AG09309 (cell line): ENCODE results near the gene CLDN16.

Experiments
- DNase-seq: peaks from one replicate; pipeline ENCODE4 v3.0.0-alpha.2; 2010; ENCODE audit warnings: low read depth
- H3K4me3 ChIP-seq: 2 replicates; pipeline ENCODE4 v1.5.1; 2011; ENCODE audit warnings: mild to moderate bottlenecking, low read depth, low read length, moderate library complexity; ENCODE audit not compliant: control insufficient read depth
- CTCF ChIP-seq: IDR thresholded peaks from 2 replicates; pipeline ENCODE4 v1.5.1; 2011; ENCODE audit warnings: mild to moderate bottlenecking, low read depth, low read length, inconsistent platforms; ENCODE audit not compliant: insufficient read depth, control insufficient read depth; ENCODE audit errors: missing control alignments

CLDN16 gene

GRCh38 chr3:190362258-190362657 is 25.7 kb upstream of the CLDN16 start:
- H3K4me3 ChIP-seq, result no peak overlapping the region
- DNase-seq, result no peak
- TF ChIP-seq CTCF, result no peak

- H3K4me3 ChIP-seq, result no peak overlapping the region
- TF ChIP-seq CTCF, result no peak
- DNase-seq, result no peak
These were observed 21.8 kb upstream of the CLDN16 start for GRCh38 chr3:190366133-190366532.

- H3K4me3 ChIP-seq, result no peak overlapping the region
- TF ChIP-seq CTCF, result no peak
- no peak for DNase-seq
These were observed 19.1 kb upstream of the CLDN16 start for GRCh38 chr3:190368881-190369280.

GRCh38 chr3:190369668-190370295 is 18.2 kb upstream of the CLDN16 start:
- no peak for TF ChIP-seq CTCF
- no peak for DNase-seq
- H3K4me3 ChIP-seq, result no peak overlapping the region

GRCh38 chr3:190370369-190370768 is 17.6 kb upstream of the CLDN16 start:
- no peak overlapping the region for H3K4me3 ChIP-seq
- no peak for TF ChIP-seq CTCF
- no peak for DNase-seq

- DNase-seq, result no peak
These were observed 16.8 kb upstream of the CLDN16 start for GRCh38 chr3:190371152-190371551.

More at GRCh38 chr3:190371152-190371551, 16.8 kb upstream of the CLDN16 start:
- no peak overlapping the region for H3K4me3 ChIP-seq
- no peak for TF ChIP-seq CTCF
